Limb (tissue), 2 donors: ENCODE data around the gene UBC.

Source experiments
- DNase-seq, 2 donors: peaks; one replicate each; pipeline ENCODE4 v3.0.0-alpha.2; 2016; ENCODE audit errors: extremely low spot score in 2 of 2

UBC gene

GRCh38 chr12:124865728-124866127, 48.7 kb downstream of the UBC start:
- DNase-seq: no peak

- no peak for DNase-seq
Observed at GRCh38 chr12:124864326-124864752, 50.1 kb downstream of the UBC start.

- DNase-seq: peak; percentile 87 to 96
Observed at GRCh38 chr12:124863416-124864325, 50.8 kb downstream of the UBC start, which contains the start of gene SCARB1. Gene SCARB1 (minus strand): TSS chr12:124863864. CDS start chr12:124863720, 144 bp downstream.

- peak in 1 of 2 donors; percentile 53 for DNase-seq
Observed at GRCh38 chr12:124862768-124863415, 51.6 kb downstream of the UBC start.

- DNase-seq: no peak
Observed at GRCh38 chr12:124861898-124862676, 52.4 kb downstream of the UBC start.
